Measurements from ENCODE around the gene HOXB6.

Gene HOXB6

GRCh38 chr17:48609033-48609432 lies 4.2 kb upstream of the HOXB6 start:
- DNase-seq, result no peak

DNA sequence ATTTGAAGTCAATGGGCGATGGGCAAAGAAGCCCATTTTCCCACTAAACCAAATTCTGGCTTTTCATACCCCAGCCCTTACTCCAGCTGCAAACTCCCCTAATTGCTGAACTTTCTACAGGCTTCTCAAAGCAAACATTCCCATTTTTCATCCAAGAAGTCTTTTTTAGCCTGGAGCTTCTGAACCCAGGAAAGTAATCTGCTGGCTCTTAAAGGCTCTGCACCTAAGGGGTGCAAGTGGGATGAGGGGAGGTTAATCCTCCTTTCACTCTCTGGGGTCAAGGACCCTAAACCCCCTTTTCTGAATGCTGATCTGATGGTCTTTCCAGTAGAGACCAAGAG lies 3.7 kb upstream of the HOXB6 start:
- no peak for DNase-seq

- DNase-seq, result no peak
These were observed 2.3 kb upstream of the HOXB6 start for GRCh38 chr17:48606892-48607614.

DNA sequence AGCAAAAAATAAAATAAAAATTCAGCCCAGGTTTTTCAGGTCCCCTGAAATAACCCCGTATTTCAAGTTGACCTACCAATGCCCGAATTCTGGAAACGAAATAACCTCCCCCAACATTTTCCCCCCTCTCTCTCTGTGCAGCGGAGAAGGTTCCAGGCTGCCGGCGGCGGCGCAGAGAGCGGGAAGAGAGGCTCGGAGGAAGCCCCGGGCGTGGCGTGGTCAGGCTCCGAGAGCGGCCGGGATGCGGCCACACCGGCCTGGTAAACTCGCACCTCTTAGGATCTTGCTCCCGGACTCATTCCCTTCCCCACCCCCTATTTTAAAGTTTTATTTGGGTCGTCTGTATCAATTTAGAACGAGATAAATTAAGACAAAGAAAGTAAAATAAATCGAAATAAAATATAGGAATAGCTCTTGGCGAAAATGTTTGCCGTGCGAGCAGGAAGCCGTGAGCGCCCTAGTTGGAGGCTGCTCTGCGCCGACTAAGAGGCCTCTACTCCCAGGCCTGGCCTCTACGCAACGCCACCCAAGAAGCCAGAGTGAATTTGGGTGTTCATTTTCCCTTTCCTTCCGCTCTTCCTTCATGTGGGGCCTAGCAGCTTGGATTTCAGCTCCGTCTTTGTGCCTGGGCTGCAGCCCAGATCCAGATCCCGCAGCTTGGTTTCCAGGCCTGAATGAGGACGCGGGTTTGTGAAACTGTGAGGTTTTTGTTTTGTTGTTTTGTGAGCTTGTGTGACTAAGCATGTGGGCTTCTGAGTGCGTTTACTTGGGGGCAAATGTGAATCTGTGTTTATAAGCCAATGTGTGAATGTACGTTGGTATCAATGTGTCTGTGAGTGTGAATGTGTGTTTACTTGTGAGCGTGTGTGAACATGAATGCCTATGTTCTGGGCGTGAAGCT lies 1.5 kb upstream of the HOXB6 start:
- no peak for DNase-seq

DNA sequence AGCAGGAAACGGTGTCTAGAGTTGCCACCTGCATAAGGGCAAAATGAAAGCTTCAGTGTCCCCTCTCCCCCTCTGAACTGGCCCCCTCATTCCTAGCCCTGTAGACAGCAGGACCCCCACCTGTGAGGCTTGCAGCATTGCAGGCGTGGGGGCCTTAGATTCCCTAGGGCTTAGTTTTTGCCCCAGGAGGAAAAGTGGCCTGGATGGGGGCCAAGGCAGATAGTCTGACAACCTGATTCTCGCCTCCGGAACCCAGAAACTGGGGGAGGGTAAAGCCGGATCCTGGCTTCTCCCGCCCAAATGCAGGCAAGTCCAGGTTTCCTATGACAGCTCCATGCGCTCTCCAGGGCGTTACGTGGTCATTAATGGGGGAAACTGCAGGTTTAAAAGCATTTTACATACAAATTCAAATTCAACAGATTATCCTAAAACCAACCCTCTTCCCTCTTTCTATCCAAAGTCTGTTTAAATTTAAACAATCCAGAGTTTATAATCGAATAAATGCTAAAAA lies 678 bp upstream of the HOXB6 start:
- no peak for DNase-seq

- no peak for DNase-seq
These were observed 622 bp downstream of the HOXB6 start for GRCh38 chr17:48603959-48604769.

- DNase-seq, result no peak
These were observed 3.0 kb downstream of the HOXB6 start for GRCh38 chr17:48601539-48602425.

DNA sequence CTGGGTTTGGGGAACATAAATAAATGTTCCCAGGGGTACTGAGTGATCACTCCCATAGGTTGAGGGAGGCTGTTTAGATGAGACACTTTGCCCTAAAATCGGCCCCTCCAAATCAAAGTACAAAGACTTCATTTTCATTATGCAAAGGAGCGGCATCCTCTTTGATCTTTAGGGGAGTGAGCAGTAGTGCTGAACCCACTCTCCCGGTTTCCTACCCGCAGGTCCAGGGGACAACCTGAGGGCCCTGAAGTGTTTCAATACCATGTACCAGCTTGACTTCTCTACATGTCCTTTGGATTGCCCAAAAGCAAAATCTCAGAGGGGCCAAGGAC lies 3.6 kb downstream of the HOXB6 start:
- no peak for DNase-seq

DNA sequence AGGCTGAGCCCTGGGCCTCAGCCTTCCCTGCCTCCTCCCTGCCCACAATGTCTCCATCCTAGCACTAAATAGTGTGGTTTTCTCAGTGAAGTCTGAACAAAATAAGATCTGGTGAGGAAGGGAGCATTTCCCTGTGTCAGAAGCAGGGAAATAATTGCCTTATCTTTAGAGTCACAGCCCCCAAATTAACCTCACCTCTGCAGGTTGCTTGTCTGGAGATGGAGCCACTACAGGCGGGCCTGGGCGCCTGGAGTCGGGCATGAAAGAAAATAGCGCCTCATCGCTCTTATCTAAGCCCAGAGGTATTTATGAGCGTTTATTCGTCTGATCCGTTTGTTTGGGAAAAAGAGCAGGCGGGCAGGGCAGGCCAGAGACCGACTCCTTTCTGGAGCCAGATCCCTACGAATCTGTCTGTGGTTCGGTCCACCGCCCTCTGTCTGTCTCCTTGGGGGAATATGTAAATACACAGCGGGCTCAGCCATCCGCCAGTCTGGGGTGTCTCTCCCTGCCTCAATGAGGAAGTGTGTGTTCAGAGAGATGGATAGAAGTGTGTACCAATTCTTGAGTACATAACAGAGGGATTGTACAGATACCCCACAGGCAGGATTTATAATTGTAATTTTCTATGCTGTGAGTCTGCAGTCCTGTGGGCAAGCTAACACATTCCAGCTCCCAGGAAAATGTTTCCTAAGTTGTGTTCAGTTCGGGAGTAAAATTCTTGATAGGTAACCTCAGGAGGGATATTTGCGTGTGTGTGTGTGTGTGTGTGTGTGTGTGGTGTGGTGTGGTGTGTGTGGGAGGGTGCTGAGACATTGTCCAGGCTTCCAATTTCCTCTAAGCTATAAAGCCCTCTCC lies 4.3 kb downstream of the HOXB6 start:
- DNase-seq, result no peak

- no peak for DNase-seq
These were observed 5.4 kb downstream of the HOXB6 start for GRCh38 chr17:48599354-48599753.

DNA sequence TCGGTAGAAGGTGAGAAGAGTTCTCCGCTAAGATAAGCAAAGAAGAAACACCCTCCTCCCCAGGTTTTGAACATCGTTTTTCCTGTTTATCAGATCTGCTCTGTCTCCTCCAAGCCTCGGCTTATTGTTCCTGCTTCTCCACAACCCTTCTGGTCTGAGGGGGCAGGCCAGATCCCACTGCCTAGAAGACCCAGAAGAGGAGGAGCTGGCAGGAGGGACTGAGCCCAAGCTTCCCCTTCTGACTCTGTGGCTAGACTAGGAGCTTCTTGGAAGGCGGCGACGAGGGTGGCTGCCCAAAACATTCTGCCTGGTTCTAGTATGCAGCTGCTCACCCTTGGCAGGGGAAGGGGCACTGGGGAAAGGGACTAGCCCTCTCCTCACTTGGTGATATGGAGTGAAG lies 6.0 kb downstream of the HOXB6 start:
- no peak for DNase-seq

GRCh38 chr17:48597778-48598631 lies 6.8 kb downstream of the HOXB6 start:
- DNase-seq, result no peak

GRCh38 chr17:48597528-48597777 lies 7.3 kb downstream of the HOXB6 start:
- DNase-seq, result no peak

- DNase-seq, result no peak
These were observed 7.9 kb downstream of the HOXB6 start for GRCh38 chr17:48596735-48597527.

DNA sequence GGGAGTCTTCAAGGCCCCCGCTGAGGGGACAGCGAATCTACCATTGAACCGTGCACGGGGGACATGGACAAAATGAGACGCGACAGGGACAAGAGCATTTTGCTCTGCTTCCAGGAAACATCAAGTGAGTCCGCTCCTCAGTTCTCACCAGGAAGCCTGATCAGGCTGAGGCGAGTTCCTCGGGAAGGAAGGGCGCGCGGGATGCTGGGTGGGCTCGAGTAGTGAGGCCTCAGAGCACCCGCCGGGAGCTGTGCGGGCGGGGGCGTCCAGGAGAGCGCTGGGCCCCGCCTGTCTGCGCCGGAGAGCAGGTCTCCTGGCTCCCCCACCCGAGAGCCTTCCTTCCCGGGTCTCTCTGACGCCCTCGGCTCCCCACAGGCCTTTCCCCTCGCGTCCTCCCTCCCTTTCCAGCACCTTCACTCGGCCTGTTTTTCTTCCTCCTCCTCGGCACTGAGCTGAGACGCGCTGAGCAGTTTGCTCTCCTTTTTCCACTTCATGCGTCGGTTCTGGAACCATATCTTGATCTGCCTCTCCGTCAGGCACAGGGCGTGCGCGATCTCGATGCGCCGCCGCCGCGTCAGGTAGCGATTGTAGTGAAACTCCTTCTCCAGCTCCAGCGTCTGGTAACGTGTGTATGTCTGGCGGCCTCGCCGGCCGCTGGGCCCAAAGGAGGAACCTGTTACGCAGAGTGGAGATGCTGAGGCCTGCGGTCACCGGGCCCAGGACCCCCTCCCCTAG lies 8.6 kb downstream of the HOXB6 start:
- no peak for DNase-seq

GRCh38 chr17:48595278-48595999 lies 9.3 kb downstream of the HOXB6 start:
- DNase-seq, result no peak

DNA sequence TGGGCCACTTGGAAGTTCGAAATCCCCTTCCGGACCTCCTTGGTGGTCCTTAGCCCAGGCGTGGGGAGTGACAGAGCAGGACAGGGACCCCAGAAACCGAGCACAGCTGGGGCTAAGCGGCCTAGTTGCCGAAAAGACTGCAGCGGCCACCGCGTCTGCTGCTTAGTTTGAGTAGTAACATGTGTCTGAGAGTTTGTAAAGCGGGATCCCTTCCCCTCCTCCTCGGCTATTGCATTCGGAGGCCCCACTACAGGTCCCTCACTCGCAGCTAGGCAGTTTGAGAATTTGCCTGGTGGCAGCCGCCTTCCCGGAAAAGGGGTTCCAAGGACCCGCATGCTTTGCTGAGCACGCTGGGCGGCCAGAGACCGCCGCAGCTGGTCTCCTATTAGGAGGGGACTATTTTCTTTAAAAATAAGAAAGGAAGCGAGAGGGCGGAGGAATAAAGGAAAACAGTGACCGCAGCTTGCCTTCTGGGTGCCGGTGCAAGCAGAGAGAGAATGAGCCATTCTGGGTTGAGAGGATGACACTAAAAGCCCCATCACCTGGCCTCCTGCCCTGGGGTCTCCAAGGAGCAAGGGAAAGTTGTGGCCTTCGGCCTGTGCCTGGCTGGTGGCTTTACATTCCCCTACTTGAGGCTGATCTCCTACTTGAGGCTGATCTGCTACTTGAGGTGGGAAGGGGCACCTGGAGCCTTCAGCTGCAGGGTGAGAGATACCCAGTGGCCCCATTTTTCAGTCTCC lies 10.1 kb downstream of the HOXB6 start:
- no peak for DNase-seq

Measured in NCI-H1048 (cell line).